NCI-H128 (cell line): ENCODE data around the gene MAP3K7CL.

Source experiments
- DNase-seq: peaks from one replicate; lab custom pipeline; 2025; ENCODE audit not compliant: unreplicated experiment; lab: John Stamatoyannopoulos, UW

MAP3K7CL gene

DNA sequence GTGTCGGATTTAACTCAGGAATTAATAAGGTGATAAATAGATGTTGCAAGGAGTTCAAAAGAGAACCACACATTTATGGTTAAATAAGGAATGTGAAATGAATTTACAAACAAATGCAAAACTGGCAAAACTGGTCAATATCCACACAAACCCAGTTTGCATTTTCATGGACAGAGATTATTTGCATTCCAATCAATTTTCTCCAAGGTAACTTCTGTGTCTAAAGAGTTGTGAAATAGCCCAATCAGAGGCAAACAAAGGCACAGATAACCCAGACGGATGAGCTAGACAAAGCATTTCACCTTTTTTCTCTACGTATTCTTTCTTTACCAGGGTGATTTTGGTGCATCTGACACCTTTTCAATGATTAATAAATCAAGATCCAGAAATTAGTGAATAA, 63.9 kb downstream of the MAP3K7CL start:
- DNase-seq, result no peak

DNA sequence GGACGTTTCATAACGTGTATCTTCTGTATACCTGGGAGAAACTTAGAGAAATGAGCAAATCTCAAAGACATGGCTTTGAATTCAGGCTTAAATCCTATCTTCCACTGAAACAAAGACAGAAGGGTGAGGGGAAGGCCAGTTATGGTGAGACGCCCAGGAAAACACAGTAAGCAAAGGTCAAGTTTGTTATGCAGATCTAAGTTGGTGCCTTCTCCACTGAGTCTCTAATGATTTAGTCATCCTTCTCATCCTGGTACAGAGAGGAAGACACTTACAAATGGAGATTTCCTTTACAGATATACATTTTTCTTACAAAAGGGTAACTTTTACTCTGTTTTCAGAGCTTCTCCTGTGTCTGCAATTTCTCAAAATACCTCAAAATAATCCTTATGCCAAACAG, 64.4 kb downstream of the MAP3K7CL start:
- no peak for DNase-seq

DNA sequence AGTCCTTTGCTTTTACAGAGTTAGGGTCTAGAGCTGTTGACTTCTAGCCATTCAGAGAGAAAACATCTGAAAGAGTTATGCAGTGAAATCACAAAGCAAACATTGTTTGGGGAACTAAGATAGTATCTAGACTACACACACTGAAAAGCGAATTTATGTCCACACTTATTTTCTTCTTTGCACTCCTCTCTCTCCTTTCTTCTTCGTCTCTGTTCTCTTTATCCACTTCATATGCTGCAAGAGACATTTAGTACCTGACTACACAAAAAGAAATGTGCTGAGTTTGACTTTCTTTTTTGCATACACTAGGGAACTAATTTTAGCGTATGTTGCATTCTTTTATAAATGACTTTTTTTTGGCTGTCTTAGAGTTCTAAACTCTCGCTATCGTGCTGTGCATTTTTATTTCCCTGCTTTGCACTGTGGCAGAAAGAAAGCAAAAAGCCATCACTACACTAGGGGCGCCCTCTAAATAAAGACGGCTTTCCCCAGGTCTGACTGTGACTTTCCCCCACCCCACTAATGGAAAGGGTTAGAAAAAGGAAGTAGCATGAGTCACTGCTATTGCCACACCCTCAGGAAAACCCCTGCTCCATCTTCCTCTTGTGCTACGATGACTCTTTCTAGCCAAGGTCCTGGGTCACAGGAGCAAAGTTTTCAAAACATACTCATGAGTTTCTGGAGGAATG, 65.7 kb downstream of the MAP3K7CL start:
- no peak for DNase-seq

DNA sequence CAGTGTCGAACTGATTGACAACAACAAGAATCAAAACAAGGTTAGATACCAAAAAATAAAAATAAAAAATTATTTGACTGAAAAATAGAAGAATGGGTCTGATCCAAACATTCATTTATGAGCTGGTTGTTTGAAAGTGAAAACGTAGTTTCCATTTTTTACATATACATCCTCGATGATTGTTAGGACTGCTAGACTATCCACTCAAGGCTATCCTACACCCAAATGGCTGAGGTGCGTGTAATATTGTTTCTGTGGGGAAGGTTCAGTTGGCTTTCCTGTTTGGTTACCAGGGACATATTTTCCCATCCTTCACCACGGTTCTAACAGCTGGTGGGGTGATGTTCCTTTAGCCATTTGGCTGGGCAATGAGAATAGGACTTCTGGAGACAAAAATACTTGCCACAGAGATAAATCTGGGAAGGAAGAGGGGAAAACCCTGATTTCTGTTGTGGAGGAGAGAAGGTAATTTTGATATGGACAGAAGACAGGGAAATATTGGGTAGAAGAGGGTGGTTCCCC, 66.3 kb downstream of the MAP3K7CL start:
- no peak for DNase-seq

DNA sequence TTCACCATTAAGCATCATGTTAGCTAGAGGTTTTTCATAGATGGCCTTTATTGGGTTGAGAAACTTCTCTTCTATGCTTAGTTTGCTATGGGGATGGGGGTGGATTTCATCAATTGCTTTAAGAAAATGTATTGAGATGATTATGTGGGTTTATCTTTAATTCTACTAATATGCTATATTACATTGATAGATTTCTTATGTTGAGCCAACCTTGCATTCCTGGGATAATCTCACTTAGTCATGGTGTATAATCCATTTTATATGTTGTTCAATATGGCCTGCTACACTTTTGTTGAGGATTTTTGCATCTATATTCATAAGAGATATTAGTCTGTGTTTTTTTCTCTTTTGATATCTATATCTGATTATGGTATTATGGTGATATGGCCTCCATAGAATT, 70.7 kb downstream of the MAP3K7CL start:
- DNase-seq, result no peak

DNA sequence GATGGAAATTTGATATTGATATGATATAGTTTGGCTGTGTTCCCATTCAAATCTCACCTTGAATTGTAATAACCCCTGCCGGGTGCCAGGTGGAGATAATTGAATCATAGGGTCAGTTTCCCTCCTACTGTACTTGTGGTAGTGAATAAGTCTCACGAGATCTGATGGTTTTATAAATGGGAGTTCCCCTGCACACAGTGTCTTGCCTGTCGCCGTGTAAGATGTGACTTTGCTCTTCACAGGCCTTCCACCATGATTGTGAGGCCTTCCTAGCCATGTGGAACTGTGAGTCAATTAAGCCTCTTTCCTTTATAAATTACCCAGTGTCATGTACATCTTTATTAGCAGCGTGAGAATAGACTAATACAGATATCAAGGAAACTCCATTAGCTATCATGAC, 74.6 kb downstream of the MAP3K7CL start:
- no peak for DNase-seq

DNA sequence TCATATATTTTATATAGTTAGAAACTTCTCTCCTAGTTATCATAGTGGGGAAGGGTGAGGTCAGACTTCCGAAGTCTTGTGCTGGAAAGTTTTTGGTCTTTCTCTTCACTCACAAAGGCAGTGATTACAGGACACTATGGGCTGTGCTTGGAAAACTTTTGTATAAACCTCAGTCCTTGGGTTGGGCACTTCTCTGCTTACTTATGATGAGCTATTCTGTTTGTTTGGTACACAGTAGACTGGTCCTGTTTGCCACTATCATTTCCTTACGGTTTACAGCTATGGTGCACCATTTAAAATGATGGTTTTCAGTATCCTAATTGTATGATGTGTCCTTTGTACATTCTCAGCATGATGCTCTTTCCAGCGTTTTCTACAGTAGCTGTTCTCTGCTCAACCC, 75.5 kb downstream of the MAP3K7CL start:
- DNase-seq, result no peak

DNA sequence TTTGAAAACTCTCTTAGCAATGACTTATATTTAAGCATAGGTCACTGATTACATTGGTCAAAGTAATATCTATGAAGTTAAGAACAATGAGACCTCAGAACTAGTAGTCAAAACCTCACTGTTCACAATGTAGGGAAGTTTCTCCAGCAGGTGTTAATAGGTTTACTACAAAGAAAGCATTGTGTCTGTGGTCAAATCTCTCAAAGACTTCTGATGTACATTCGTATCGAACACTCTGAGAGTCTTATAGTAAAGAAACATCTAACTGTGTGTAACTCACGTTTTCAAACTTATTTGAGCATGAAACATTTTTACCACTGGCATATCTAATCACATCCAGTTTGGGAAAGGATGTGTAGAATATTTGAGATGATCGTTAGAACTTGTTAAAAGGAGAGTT, 76.0 kb downstream of the MAP3K7CL start:
- DNase-seq, result no peak

DNA sequence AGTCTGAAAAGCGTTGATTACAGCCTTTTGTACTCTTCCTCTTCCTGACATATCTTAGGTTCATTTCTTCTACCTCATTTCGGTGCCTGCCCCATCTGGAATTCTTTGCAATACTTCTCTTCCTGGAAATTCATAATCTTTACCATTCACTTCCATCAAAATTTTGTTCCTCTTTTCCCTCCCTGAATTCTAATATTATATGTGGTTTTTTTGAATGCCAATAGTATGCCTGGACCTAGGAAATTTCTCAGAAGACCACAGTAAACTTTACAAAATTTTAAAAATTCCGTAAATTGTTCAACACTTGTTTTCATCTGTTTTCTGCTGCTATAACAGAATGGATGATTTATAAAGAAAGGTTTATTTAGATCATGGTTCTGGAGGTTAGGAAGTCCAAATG, 76.8 kb downstream of the MAP3K7CL start:
- no peak for DNase-seq

DNA sequence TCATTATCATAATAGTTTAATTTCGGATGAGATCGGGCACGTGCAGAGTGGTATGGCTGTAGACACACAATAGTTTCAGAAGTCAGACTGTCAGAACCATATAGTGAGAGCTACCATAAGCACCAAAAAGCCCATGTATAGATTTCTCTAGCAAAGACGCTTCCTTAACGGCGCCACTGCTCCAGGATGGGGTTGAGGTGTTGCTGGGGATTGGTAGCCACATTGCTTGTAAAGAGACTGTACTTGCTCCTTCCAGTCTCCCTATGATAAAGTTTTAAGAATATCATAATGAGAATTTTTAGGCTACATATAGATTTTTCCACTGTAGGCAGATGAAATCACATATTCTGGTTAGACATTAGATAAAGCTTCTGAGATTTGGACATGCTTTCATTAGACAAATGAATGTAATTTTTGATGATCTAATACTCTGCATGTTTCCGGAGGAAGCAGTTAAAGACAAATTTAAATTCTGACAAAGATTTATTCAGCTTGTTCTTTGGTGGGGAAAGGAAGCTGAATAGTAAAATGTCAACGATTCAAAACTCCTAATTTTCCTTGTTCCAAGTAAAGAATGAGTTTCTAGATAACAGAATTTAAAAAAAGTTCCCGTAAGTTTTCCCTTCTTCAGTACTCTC, 77.7 kb downstream of the MAP3K7CL start:
- DNase-seq, result no peak

DNA sequence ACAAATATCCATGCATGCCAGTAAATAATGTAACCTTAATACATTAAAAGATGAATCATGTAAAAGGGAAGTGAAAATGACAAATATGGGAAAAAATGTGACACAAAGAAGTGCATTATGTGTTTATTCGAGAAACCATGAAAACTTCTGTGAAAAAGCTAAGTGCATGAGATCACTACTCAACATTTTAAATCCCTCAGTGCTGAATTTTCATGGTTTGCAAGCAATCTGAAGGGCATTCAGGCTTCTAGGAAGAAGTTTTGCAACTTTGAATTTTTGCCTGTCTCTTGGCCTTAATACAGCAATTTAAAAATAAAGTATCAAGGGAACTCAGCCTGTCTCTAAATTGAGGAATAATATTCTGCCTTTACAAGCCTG, 78.2 kb downstream of the MAP3K7CL start:
- DNase-seq, result no peak

DNA sequence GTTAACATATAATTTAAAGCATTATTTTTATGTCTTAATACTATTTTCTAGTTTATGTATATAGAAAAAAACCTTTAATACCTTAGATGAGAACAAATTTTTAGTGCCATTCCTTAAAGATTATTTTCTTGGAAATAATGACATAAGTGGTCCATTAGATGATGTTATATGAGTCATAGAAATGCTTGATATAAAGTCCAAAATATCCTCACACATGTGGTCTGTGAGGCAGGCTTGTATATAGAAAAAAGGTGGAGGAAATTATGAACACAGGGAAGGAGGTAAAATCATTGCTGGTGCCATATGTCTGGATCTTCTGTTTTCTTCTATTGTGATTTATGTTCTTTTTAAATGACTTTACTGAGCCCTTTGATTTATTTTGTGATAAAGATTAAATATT, 79.3 kb downstream of the MAP3K7CL start:
- DNase-seq, result no peak

DNA sequence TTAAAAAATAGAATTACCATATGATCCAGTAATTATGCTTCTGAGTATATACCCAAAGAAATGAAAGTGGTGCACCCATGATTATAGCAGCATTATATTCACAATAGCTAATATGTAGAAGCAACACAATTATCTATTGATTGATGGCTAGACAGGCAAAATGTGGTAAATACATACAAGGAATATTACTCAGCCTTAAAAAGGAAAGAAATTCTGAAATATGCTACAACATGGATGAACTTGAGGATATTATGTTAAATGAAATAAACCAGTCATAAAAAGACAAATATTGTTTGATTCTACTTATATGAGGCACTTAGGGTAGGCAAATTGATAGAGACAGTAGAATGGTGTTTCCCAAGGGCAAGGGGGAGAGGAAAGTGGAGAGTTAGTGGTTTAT, 80.8 kb downstream of the MAP3K7CL start:
- no peak for DNase-seq

DNA sequence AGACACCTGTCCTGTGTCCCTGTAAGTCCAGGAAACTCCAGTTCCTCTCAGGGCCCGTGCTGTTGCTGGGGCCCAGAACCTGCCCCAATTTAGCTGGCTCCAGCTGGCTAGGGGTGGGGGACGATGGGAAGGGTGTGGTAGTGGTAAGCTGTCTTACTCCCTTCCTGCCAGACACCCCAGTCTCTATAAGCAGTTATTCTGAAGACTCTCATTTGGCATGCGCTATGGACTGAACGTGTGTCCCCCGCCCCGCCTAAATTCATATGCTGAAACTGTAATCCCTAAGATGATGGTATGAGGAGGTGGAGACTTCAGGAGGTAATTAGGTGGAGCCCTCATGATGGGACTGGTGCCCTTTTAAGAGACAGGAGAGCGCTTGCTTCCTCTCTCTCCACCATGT, 82.0 kb downstream of the MAP3K7CL start:
- no peak for DNase-seq

DNA sequence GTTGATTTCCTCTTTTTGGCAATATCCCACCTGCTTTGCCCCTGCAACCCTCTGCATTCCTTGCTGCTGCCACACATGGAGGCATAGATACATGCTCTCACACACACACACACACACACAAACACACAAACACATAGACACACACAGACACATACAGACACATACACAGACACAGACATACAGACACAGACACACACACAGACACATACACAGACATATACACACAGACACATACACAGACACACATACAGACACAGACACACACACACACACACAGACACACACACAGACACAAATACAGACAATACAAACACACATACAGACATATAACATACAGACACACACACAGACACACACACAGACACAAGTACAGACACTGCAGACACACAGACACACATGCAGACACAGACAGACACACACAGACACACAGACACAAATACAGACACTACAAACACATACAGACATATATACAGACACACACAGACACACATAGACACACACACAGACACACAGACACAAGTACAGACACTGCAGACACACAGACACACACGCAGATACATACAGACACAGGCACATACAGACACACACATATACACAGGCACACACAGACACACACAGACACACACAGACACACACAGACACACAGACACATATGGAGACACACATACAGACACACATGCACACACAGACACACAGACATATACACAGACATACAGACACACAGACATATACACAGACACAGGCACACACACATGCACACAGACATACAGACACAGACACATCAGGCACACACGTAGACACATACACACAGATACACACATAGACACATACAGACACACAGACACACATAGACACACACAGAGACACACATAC, 83.3 kb downstream of the MAP3K7CL start:
- no peak for DNase-seq

DNA sequence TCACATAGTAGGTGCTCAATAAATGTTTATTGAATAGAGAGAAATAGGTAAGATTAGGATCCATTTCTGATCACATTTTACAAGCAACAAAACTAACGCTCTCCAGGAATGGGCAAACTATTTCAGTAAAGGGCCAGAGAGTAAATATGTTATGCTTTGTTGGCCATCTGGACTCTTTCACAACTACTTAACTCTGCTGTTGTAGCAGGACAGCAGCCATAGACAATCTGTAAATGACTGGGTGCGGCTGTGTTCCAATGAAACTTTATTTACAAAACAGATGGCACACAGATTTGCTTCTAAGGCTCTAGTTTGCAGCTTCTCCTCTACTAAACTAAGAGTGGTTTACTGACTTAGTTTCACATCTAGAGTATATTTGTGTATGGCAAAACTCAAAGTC, 85.3 kb downstream of the MAP3K7CL start:
- DNase-seq, result no peak

DNA sequence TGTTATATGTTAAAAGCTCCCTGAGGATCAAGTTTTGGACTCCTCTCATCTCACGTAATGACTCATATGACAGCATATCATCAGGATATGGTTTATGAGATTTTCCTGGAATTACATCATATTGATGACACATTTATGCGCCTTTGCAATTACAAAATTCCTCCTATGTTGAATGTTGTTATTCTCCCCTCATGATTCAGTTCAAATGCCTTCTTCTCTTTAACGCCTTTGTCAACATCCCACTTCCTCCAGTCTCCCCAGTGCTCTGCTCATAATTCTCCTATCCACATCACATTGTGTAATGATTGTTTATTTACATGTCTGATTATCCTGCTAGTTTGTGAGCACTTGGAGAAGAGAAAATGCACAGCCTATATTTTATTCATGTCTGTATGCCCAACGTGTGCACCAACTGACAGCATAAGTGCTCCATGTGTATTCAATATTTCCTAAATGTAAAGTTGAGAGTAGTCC, 87.4 kb downstream of the MAP3K7CL start:
- no peak for DNase-seq

DNA sequence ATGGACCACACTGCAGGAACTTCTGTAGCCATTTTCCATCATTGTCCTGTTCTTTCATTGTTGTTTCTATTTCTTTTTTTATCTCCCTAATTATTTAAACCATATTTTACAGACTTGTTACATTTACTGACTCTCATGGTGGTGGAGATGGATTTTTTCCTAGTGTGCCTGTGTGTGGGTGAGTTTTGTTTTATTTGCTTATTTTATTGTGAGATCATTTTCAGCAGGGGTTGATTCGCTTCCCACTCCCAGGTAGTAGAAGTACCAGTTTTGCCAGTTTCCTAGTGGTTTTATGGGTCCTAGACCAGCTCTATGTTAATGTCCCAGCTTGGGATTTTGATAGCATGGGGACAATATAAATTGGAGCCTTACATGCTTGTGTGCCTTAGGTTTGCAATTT, 88.3 kb downstream of the MAP3K7CL start:
- no peak for DNase-seq

DNA sequence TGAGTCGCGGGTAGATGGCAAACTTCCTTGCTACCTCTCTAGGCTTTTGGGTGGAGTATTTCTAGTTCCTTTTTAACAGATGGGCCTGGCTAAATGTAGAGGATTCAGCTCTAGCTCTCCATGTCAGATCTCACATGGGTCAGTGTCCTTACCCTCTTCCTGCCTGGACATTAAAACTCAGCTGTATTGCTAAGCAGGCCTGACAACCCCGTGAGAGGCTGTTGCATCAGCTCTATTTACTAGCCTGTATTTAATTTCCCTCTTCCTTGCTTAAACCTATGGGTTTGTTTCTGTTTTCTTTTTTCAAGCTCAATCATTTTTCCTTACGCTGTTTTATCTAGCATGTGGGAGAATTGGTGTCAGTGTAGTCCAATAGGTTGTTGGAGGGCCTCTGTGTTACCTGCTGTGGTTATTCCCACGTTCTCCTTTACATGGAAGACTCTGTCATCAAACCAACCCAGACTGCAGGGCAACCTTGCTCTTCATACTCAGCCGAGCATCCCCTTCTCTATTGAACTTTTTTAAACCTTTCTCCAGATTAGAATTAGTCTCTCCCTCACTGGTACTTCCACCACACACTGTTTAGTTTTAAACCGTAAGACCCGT, 88.8 kb downstream of the MAP3K7CL start:
- DNase-seq, result no peak

DNA sequence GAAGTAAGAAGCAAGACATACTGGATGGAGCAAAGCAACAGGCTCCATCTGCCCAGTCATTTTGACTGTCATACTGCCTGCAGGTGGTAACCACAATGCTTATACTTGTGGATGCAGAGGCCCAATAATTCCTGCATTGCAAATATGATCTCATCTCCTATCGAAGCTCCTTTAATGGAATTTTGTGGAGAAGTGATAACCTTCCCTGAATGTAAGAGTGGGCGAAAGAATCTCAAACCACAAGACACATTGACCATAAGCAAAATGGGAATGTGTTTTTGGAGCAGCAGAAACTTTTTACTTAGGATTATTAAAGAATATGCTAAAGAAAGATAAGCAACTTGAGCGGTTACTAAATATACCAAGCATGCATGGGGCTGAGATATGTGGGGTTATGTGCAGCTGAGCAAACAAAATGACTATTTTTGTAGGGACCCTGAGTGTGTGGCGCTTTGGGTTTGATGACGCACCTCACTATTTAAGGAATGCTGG, 90.9 kb downstream of the MAP3K7CL start:
- DNase-seq, result no peak

DNA sequence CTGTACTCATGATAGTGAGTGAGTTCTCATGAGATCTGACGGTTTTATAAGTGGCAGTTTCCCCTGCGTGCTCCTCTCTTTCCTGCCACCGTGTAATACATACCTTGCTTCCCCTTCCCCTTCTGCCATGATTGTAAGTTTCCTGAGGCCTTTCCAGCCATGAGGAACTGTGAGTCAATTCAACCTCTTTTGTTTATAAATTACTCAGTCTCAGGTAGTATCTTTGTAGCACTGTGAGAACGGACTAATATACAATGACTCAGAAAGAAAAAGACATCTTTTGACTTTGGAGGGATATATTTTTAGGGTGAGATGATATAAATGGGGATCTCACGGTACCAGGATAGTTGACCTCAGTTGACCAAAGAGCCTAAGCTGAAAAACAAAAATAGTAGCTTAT, 93.6 kb downstream of the MAP3K7CL start:
- DNase-seq, result no peak
